OCI-M2 (cell line): ENCODE measurements around the gene TAS2R38.
A peak's percentile ranks its signal among the peaks of the same experiment; 100 is the strongest.

Source experiments
- DNase-seq: peaks from one replicate; lab custom pipeline; 2025; ENCODE audit not compliant: unreplicated experiment; lab: John Stamatoyannopoulos, UW

The TAS2R38 gene

GRCh38 chr7:141976524-141977245, 3.1 kb upstream of the TAS2R38 start:
- DNase-seq: no peak

DNA sequence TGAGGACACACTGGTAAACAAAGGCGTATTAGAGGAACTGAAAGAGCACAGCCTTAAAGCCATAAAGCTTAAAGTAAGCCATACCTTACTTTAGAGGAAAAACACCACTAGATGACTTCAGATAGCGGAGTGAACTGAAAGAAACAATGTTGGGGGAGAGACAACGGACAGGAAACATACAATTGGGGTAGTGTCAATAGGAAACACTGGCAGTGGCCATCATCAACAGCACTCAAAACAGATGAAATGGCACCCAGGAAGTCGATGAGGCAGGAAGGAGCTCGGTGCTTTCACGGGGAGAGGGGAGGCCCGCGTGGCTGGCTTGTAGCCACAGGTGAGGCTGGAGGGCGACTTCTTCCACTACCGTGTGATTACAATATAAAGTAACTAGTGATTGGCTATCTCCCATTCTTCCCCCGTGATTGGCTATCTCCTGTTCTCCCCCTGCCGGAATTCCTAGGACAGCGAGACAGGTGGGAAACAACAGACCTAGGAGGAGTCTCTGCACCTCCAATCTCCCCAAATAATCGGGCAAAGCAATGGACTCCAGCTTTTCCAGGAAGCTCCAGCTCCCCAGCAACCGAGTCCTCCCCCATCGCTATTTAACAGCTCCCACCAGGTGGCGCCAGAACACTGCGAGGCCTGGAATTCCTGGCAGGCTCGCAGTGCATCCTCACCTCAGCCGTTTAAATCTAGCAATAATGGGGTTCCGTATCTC, 2.4 kb upstream of the TAS2R38 start:
- DNase-seq: peak; percentile 31

GRCh38 chr7:141974831-141975230, 1.3 kb upstream of the TAS2R38 start:
- DNase-seq: no peak

DNA sequence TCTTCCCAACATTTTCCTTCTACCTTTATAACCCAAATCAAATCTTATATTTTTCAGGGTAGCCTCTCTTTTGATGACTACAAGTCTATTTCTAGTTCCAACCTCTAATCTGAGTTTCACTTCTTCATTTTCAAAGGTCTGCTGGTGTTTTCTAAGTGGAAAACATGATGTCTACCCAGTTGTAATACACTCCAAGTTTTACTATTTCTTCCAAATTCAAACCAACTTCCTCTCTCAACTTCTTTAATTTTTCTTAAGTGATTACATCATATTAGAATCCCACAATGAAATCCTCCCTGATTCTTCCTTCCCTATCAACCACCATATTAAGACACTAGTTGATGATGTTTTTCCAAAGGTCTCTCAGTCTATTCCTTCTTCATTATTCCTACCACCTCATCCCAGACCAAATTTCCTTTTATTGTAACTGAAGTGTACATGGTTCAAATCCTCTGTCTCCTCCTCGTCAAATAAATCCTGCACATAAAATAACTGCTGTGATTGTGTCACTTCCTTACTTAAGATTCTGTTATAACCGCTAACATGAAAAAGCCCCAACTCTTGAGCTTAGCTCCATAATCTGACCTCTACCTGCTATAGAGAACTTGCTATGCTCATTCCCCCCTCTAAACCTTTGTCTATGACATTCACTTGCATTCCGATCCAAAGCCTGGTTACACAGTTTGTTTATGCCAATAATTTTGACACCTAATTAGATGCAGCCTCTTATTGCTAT, 12.7 kb downstream of the TAS2R38 start:
- no peak for DNase-seq

GRCh38 chr7:141956084-141956483, 17.5 kb downstream of the TAS2R38 start:
- DNase-seq: no peak

DNA sequence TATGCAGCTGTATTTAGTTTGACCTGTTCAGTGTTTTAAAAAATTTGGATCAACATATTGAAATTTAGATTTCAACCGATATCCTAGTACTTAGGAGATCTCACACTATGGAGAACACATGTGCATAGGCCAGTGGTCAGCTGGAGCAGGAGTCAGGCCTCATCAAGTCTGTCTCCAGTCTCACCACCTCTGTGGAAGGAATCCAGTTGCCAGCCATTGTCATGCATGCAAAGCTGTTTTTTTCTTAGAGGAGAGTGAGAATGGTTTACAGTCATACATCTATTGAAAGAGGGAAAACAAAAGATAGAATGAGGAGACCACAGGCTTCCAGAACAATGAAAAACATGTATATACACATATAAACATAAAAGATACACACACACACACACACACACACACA, 19.2 kb downstream of the TAS2R38 start:
- no peak for DNase-seq

DNA sequence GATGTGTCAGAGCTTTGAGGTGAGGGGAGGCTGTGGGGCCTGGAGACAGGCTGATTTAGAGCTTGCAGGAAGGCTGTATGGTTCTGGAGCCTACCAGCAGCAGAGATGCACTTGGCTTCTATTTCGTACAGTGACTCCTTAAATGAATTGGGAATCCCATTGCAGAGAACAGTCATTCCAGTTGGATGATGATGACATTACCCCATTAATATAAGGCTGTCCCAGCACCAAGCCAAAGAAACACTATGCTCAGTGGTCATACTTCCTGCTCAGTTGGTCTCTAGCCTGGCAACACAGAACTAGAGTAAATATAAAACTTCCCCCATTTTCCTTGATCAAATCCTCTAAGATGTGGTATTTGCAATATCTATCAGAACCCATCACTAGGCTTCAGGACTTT, 21.1 kb downstream of the TAS2R38 start:
- DNase-seq: no peak

DNA sequence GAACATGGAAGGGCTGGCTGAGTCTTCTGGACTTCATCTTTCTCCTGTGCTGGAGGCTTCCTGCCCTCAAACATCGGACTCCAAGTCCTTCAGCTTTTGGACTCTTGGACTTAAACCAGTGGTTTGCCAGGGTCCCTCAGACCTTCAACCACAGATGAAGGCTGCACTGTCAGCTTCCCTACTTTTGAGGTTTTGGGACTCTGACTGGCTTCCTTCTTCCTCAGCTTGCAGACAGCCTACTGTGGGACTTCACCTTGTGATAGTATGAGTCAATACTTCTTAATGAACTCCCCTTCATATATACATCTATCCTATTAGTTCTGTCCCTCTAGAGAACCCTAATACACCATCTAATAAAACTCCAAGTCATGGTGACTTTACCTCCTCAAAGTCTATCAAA, 22.8 kb downstream of the TAS2R38 start:
- DNase-seq: no peak

- no peak for DNase-seq
Observed at GRCh38 chr7:141949911-141950310, 23.7 kb downstream of the TAS2R38 start.

- DNase-seq: no peak
Observed at GRCh38 chr7:141949451-141949850, 24.1 kb downstream of the TAS2R38 start.

DNA sequence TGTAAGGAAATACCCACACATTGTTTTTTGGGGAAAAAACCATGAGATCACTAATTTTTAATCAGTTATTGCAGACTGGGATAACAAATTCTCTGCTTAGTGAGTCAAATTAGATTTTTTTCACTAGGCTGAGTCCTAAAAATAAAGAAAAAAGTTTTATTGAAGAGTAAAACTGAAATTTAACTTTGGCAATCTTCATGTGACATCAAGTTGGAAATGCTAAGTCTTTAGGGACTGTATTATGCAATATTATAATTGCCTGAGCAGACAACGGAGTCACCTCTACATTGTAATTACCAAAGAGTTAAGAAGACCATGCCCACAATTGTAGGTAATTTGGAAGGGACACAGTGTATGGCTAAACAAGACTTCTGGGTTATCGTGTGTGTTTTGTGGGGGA, 24.6 kb downstream of the TAS2R38 start:
- DNase-seq: no peak

DNA sequence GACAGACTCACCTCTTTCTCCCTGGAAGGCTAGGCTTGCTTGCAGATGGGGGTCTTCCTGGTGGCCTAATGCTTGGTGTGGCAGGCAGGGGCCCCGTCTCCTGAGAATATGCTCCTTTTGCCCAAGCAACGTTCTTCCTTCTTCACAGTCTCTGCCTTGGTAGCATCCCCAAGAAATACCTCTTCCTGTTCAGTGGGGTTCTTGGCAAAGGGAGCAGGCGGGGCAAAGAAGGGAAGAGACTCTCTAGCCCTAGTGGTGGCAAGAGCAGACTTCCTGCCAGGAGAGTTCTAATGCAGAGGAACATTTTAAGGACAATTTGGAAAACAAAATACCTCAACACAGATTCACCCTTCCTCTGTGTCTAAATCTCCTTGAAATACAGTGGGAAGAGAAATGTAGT, 26.8 kb downstream of the TAS2R38 start, which contains the start of gene CLEC5A:
TSS of gene CLEC5A (minus strand) at position 179 of the 400 bp plus-strand sequence. CDS start 682 bp downstream, outside the sequence.
- DNase-seq: no peak

GRCh38 chr7:141945356-141945755, 28.2 kb downstream of the TAS2R38 start:
- DNase-seq: no peak

DNA sequence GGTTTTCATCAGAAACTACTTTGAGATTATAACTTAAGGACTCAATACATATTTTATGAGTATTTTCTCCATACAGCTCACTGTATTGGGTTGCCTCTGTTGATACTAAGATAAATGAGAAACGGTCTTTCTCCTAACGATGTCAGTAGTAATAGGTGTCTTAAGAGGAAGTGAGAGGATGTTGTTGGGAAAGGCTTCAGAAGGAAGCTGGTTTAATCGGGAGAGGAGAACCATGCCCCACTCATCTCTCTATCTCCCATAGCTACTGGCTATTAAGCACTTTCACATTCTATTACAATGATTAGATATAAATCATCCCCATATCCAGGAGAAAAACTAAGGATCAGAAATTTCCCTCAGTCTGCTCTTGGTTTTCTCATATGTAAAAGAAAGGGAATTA, 28.8 kb downstream of the TAS2R38 start:
- DNase-seq: no peak

- no peak for DNase-seq
Observed at GRCh38 chr7:141943846-141944245, 29.7 kb downstream of the TAS2R38 start.

DNA sequence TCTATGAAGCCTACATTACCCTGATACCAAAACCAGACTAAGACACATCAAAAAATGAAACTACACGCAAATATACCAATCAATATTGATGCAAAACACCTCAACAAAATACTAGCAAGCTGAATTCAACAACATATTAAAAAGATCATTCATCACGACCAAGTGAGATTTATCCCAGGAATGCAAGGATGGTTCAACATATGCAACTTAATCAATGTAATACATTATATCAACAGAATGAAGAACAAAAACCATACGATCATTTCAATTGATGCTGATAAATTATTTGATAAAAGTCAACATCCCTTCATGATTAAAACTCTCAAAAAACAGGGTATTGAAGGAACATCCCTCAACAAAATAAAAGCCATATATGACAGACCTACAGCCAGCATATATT, 32.5 kb downstream of the TAS2R38 start:
- no peak for DNase-seq

GRCh38 chr7:141930211-141930610, 43.4 kb downstream of the TAS2R38 start:
- no peak for DNase-seq

GRCh38 chr7:141928845-141929195, 44.8 kb downstream of the TAS2R38 start:
- DNase-seq: no peak

DNA sequence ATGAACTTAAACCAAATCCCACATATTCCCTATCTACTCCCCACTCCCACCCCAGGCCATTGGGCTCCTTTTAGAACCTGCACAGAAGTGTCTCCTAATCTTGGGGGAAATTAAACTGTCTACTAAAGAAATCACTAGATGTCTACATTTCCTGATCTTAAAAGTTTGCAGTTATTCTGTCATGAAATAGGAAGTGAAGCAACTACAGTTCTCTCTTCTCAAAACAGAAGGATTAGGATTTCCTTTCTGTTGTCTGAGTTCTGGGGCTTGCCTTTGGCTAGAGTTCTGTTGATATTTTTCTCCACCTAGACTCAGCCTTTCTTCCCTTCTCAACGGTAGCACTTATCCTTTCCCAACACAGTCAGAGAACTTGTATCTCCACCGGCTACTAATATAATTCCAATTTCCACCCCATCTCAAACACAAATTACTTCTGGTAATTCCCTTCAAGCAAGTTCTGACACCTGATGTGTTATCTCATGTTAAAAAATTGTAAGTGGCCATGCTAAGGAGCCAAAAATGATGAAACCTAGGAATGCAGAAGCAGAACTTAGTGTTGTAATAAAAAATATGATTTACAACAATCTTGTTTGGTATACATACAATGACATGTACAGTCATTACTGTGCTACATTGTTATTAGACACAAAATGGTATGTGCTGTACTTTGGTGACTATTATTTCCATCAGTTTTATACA, 45.3 kb downstream of the TAS2R38 start:
- DNase-seq: no peak
